ENCODE data around the gene MAP4K5.

Gene MAP4K5

DNA sequence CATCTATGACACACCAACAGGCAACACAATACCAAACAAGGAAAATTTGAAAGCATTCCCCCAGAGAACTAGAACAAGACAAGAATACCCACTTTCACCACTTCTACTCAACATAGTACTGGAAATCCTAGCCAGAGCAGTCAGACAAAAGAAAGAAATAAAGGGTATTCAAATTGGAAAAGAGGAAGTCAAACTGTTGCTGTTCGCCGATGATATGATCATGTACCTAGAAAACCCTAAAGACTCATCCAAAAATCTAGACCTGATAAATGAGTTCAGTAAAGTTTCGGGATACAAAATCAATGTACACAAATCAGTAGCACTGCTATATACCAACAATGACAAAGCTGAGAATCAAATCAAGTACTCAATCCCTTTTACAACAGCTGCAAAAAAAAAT lies 19.5 kb upstream of the MAP4K5 start:
- no peak for DNase-seq
- Histone ChIP-seq H3F3A (ENCODE audit: insufficient read depth, low read length) (no peaks in the 10 kb centered on the region), H3K4me2 (ENCODE audit: low read depth, low read length) (no peak overlapping the region), H3K9me3 (replicated peaks; ENCODE audit: insufficient read depth, low read length) (no peaks in the 10 kb centered on the region), H3K9me2 (replicated peaks; ENCODE audit: insufficient read depth, low read length) (no peaks in the 10 kb centered on the region), H3K4me1 (ENCODE audit: low read length) (no peaks in the 10 kb centered on the region), H3K27ac (ENCODE audit: low read length) (no peak overlapping the region), H3K9ac (ENCODE audit: low read length) (no peak overlapping the region), H4K20me1 (ENCODE audit: insufficient read depth, low read length) (no peaks in the 10 kb centered on the region), H2AFZ (ENCODE audit: low read length) (no peak overlapping the region), H3K4me3 (ENCODE audit: low read length) (no peak overlapping the region), H3K36me3 (replicated peaks; ENCODE audit: insufficient read depth, low read length) (no peaks in the 10 kb centered on the region), H3K79me2 (ENCODE audit: low read length) (no peaks in the 10 kb centered on the region), H3K27me3 (replicated peaks; ENCODE audit: insufficient read depth, low read length) (no peaks in the 10 kb centered on the region)
- TF ChIP-seq EZH2phosphoT487 (IDR thresholded peaks at IDR 0.05; ENCODE audit: low read length), result no peak
- TF ChIP-seq EZH2 (optimal IDR thresholded peaks at IDR 0.05; ENCODE audit: low read depth, low read length), result no peak
- TF ChIP-seq, protein P1, sequence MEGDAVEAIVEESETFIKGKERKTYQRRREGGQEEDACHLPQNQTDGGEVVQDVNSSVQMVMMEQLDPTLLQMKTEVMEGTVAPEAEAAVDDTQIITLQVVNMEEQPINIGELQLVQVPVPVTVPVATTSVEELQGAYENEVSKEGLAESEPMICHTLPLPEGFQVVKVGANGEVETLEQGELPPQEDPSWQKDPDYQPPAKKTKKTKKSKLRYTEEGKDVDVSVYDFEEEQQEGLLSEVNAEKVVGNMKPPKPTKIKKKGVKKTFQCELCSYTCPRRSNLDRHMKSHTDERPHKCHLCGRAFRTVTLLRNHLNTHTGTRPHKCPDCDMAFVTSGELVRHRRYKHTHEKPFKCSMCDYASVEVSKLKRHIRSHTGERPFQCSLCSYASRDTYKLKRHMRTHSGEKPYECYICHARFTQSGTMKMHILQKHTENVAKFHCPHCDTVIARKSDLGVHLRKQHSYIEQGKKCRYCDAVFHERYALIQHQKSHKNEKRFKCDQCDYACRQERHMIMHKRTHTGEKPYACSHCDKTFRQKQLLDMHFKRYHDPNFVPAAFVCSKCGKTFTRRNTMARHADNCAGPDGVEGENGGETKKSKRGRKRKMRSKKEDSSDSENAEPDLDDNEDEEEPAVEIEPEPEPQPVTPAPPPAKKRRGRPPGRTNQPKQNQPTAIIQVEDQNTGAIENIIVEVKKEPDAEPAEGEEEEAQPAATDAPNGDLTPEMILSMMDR (IDR thresholded peaks at IDR 0.05; ENCODE audit: low read length), result no peak

DNA sequence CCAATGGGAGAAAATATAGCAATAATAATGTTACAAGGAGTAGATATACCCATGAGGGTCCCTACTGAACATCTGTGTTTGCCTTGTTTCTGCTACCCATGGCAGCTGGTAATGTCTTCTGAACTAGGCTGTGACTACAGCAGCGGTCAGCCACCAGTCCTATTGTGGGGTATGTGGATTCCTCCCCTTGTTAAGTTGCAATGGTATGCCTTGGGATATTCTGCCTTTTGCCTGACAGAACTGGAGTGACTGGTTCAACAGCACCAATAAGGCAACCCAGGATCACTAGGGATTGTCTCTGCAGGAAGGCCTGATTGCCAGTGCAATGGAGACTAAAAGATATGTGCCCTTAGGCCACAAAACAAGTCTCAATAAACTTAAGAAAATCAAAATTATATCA lies 17.9 kb upstream of the MAP4K5 start:
- no peaks in the 10 kb centered on the region for H3K9me2 ChIP-seq (replicated peaks; ENCODE audit: insufficient read depth, low read length)
- no peaks in the 10 kb centered on the region for H3K4me1 ChIP-seq (ENCODE audit: low read length)
- no peak for DNase-seq
- no peak overlapping the region for H3K4me2 ChIP-seq (ENCODE audit: low read depth, low read length)
- H3K9ac ChIP-seq (ENCODE audit: low read length), result no peak overlapping the region
- H3K79me2 ChIP-seq (ENCODE audit: low read length), result no peaks in the 10 kb centered on the region
- no peaks in the 10 kb centered on the region for H3K36me3 ChIP-seq (replicated peaks; ENCODE audit: insufficient read depth, low read length)
- TF ChIP-seq, protein P1 (IDR thresholded peaks at IDR 0.05; ENCODE audit: low read length), result no peak
- TF ChIP-seq EZH2 (optimal IDR thresholded peaks at IDR 0.05; ENCODE audit: low read depth, low read length) (no peak), EZH2phosphoT487 (IDR thresholded peaks at IDR 0.05; ENCODE audit: low read length) (no peak)
- no peaks in the 10 kb centered on the region for H3K27me3 ChIP-seq (replicated peaks; ENCODE audit: insufficient read depth, low read length)
- no peak overlapping the region for H3K27ac ChIP-seq (ENCODE audit: low read length)
- H3K4me3 ChIP-seq (ENCODE audit: low read length), result no peak overlapping the region
- no peaks in the 10 kb centered on the region for H4K20me1 ChIP-seq (ENCODE audit: insufficient read depth, low read length)
- no peaks in the 10 kb centered on the region for H3K9me3 ChIP-seq (replicated peaks; ENCODE audit: insufficient read depth, low read length)
- no peak overlapping the region for H2AFZ ChIP-seq (ENCODE audit: low read length)
- H3F3A ChIP-seq (ENCODE audit: insufficient read depth, low read length), result no peaks in the 10 kb centered on the region

DNA sequence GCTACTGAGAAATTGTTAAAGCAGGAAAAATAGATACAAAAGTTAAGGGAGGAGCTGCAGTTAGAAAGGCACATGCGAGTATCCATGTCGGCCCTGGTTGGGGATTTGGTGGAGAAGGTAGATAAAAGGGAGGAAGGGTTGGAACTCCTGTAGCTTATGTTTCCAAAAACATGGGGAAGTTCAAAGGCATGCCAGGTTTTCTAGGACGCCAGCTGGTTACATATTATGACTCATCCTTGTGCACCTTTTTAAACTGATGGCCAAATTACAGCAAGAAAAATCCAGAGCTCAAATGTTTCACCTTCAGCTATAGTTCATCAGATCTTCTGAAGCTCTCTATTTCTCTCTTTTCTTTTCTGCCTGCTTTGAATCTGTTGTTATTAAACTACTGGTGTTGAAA lies 13.2 kb upstream of the MAP4K5 start:
- no peaks in the 10 kb centered on the region for H3K27me3 ChIP-seq (replicated peaks; ENCODE audit: insufficient read depth, low read length)
- H3K9ac ChIP-seq (ENCODE audit: low read length), result no peak overlapping the region
- H3K9me2 ChIP-seq (replicated peaks; ENCODE audit: insufficient read depth, low read length), result no peaks in the 10 kb centered on the region
- no peaks in the 10 kb centered on the region for H3F3A ChIP-seq (ENCODE audit: insufficient read depth, low read length)
- H4K20me1 ChIP-seq (ENCODE audit: insufficient read depth, low read length), result no peaks in the 10 kb centered on the region
- H3K36me3 ChIP-seq (replicated peaks; ENCODE audit: insufficient read depth, low read length), result no peaks in the 10 kb centered on the region
- no peak for DNase-seq
- H3K79me2 ChIP-seq (ENCODE audit: low read length), result no peaks in the 10 kb centered on the region
- H3K4me2 ChIP-seq (ENCODE audit: low read depth, low read length), result no peak overlapping the region
- TF ChIP-seq EZH2 (optimal IDR thresholded peaks at IDR 0.05; ENCODE audit: low read depth, low read length) (no peak), EZH2phosphoT487 (IDR thresholded peaks at IDR 0.05; ENCODE audit: low read length) (no peak)
- TF ChIP-seq, protein P1 (IDR thresholded peaks at IDR 0.05; ENCODE audit: low read length), result no peak
- no peak overlapping the region for H2AFZ ChIP-seq (ENCODE audit: low read length)
- H3K9me3 ChIP-seq (replicated peaks; ENCODE audit: insufficient read depth, low read length), result no peaks in the 10 kb centered on the region
- H3K4me3 ChIP-seq (ENCODE audit: low read length), result no peak overlapping the region
- H3K27ac ChIP-seq (ENCODE audit: low read length), result no peak overlapping the region
- H3K4me1 ChIP-seq (ENCODE audit: low read length), result no peaks in the 10 kb centered on the region
